Measurements from ENCODE around the gene KLHL26.

GRCh38 chr19:18710996-18711751 lies 74.3 kb downstream of the KLHL26 start:
- TF ChIP-seq, protein P1, sequence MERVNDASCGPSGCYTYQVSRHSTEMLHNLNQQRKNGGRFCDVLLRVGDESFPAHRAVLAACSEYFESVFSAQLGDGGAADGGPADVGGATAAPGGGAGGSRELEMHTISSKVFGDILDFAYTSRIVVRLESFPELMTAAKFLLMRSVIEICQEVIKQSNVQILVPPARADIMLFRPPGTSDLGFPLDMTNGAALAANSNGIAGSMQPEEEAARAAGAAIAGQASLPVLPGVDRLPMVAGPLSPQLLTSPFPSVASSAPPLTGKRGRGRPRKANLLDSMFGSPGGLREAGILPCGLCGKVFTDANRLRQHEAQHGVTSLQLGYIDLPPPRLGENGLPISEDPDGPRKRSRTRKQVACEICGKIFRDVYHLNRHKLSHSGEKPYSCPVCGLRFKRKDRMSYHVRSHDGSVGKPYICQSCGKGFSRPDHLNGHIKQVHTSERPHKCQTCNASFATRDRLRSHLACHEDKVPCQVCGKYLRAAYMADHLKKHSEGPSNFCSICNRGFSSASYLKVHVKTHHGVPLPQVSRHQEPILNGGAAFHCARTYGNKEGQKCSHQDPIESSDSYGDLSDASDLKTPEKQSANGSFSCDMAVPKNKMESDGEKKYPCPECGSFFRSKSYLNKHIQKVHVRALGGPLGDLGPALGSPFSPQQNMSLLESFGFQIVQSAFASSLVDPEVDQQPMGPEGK (tag by site-specific recombination; IDR thresholded peaks at IDR 0.05) = no peak
- TF ChIP-seq ZNF416 (tag by site-specific recombination; IDR thresholded peaks at IDR 0.05) = no peak
- TF ChIP-seq, protein P2, sequence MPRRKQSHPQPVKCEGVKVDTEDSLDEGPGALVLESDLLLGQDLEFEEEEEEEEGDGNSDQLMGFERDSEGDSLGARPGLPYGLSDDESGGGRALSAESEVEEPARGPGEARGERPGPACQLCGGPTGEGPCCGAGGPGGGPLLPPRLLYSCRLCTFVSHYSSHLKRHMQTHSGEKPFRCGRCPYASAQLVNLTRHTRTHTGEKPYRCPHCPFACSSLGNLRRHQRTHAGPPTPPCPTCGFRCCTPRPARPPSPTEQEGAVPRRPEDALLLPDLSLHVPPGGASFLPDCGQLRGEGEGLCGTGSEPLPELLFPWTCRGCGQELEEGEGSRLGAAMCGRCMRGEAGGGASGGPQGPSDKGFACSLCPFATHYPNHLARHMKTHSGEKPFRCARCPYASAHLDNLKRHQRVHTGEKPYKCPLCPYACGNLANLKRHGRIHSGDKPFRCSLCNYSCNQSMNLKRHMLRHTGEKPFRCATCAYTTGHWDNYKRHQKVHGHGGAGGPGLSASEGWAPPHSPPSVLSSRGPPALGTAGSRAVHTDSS (tag by site-specific recombination; IDR thresholded peaks at IDR 0.05) = no peak
- TF ChIP-seq, protein P3, sequence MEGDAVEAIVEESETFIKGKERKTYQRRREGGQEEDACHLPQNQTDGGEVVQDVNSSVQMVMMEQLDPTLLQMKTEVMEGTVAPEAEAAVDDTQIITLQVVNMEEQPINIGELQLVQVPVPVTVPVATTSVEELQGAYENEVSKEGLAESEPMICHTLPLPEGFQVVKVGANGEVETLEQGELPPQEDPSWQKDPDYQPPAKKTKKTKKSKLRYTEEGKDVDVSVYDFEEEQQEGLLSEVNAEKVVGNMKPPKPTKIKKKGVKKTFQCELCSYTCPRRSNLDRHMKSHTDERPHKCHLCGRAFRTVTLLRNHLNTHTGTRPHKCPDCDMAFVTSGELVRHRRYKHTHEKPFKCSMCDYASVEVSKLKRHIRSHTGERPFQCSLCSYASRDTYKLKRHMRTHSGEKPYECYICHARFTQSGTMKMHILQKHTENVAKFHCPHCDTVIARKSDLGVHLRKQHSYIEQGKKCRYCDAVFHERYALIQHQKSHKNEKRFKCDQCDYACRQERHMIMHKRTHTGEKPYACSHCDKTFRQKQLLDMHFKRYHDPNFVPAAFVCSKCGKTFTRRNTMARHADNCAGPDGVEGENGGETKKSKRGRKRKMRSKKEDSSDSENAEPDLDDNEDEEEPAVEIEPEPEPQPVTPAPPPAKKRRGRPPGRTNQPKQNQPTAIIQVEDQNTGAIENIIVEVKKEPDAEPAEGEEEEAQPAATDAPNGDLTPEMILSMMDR (tag by site-specific recombination; IDR thresholded peaks at IDR 0.05) = no peak
- no peak for TF ChIP-seq ZNF792 (tag by site-specific recombination; IDR thresholded peaks at IDR 0.05)
- TF ChIP-seq REPIN1 (tag by site-specific recombination; IDR thresholded peaks at IDR 0.05; ENCODE audit: low read depth) = no peak
- TF ChIP-seq, protein P4, sequence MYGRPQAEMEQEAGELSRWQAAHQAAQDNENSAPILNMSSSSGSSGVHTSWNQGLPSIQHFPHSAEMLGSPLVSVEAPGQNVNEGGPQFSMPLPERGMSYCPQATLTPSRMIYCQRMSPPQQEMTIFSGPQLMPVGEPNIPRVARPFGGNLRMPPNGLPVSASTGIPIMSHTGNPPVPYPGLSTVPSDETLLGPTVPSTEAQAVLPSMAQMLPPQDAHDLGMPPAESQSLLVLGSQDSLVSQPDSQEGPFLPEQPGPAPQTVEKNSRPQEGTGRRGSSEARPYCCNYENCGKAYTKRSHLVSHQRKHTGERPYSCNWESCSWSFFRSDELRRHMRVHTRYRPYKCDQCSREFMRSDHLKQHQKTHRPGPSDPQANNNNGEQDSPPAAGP (tag by site-specific recombination; IDR thresholded peaks at IDR 0.05) = no peak
- no peak for TF ChIP-seq ZNF623 (tag by site-specific recombination; IDR thresholded peaks at IDR 0.05)

Measured in HEK293 (cell line).